ENCODE results near the gene PANX2. TPM values are rescaled to one million over a fixed set of nuclear protein-coding genes. Genes with fewer than 3 reads are reported as not detected.
A peak's percentile ranks its signal among the peaks of the same experiment; 100 is the strongest.
"Not testable (repeated sequence)": the region's sequence is repeated elsewhere in the genome, so short reads cannot be mapped to it uniquely, and the experiment has no call there.

PANX2 gene
- total RNA-seq, 1 donor from 2014 or later, result 0.26 TPM

- Histone ChIP-seq H3K36me3 (ENCODE audit: control insufficient read depth, insufficient read depth, low read length) (no peaks in the 10 kb centered on the region), H3K4me3 (ENCODE audit: low read depth, low read length) (no peak overlapping the region), H3K27me3 (ENCODE audit: control insufficient read depth, insufficient read depth, low read length) (peaks cover 3% of the 10 kb centered on the region)
- FAIRE-seq (no peak), DNase-seq (ENCODE audit: low read depth) (no peak)
- TF ChIP-seq CTCF (IDR thresholded peaks at IDR 0.05; ENCODE audit: insufficient read depth, low read length, severe bottlenecking), result no peak
Observed at GRCh38 chr22:50165436-50166123, 5.0 kb upstream of the PANX2 start.

- no peaks in the 10 kb centered on the region for H3K36me3 ChIP-seq (ENCODE audit: control insufficient read depth, insufficient read depth, low read length)
- FAIRE-seq, result no peak
- DNase-seq (ENCODE audit: low read depth), result no peak
- no peak for TF ChIP-seq CTCF (IDR thresholded peaks at IDR 0.05; ENCODE audit: insufficient read depth, low read length, severe bottlenecking)
- H3K4me3 ChIP-seq (ENCODE audit: low read depth, low read length), result no peak overlapping the region
- peaks cover 3% of the 10 kb centered on the region for H3K27me3 ChIP-seq (ENCODE audit: control insufficient read depth, insufficient read depth, low read length)
Observed at GRCh38 chr22:50167689-50168489, 2.6 kb upstream of the PANX2 start.

- not testable (repeated sequence) for FAIRE-seq; H3K27me3 ChIP-seq (ENCODE audit: control insufficient read depth, insufficient read depth, low read length); DNase-seq (ENCODE audit: low read depth)
Observed at GRCh38 chr22:50168490-50169180, 1.9 kb upstream of the PANX2 start.

DNA sequence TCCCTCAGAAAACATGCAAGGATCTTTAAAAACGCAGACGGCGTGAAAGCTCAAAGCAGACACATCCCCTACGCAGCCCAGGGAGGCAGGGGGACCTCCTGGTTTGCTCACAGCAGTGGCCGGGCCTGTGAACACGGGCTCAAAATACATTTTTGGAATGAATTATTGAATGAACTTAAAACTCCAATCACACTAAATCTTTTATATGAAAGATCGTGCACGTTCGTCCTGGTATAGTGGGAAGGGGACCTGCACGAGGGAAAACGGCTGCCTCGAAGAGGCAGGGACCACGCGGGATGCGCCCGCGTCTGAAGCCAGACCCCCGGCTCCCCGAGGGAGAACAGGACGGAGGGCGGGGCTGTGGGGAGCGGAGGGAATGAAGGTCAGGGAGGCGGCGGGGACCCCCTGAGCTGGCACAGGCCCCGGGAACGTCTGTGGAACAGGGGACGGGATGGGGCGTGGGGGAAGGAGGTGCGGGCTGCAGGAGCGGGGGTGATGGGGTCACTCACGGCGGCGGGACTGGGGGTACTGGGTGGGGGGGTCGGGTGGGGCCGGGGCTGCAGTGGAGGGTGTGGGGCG is 1.3 kb upstream of the PANX2 start:
- FAIRE-seq (no peak), DNase-seq (ENCODE audit: low read depth) (no peak)
- no peaks in the 10 kb centered on the region for H3K36me3 ChIP-seq (ENCODE audit: control insufficient read depth, insufficient read depth, low read length)
- no peak for TF ChIP-seq CTCF (IDR thresholded peaks at IDR 0.05; ENCODE audit: insufficient read depth, low read length, severe bottlenecking)
- peak overlapping the region; percentile 32 for H3K4me3 ChIP-seq (ENCODE audit: low read depth, low read length)
- peaks cover 3% of the 10 kb centered on the region for H3K27me3 ChIP-seq (ENCODE audit: control insufficient read depth, insufficient read depth, low read length)

More at GRCh38 chr22:50168490-50169180, 1.9 kb upstream of the PANX2 start:
- H3K36me3 ChIP-seq (ENCODE audit: control insufficient read depth, insufficient read depth, low read length); H3K4me3 ChIP-seq (ENCODE audit: low read depth, low read length): not testable (repeated sequence)

DNA sequence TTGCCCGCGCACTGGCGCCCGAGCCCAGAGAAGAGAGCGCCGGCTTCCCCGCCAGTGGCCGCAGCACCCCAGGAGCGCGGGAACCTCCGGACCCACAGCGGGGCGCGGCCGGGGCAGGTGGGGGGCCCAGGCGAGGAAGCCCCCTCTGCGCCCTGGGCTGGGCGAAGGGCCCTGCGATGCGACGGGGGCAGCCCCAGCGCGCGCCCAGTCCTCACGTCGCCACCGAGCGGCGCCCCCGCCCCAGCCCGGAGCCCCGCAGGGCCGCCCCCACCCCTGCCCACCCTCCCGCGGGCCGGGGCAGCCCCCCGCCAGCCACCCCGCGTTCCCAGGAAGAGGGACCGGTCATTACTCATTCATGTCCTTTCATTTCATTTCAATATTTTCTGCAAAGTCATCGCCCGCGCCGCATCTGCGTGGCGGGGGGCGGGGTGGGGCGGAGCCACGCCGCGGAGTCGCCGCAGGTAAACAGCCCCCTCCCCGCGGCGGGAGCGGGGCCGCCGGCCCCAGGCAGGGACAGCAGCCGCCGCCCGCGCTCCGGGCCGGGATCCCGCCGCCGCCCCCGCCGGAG is 673 bp upstream of the PANX2 start:
- peaks cover 3% of the 10 kb centered on the region for H3K27me3 ChIP-seq (ENCODE audit: control insufficient read depth, insufficient read depth, low read length)
- H3K36me3 ChIP-seq (ENCODE audit: control insufficient read depth, insufficient read depth, low read length), result no peaks in the 10 kb centered on the region
- FAIRE-seq, result no peak
- TF ChIP-seq CTCF (IDR thresholded peaks at IDR 0.05; ENCODE audit: insufficient read depth, low read length, severe bottlenecking), result no peak
- DNase-seq (ENCODE audit: low read depth), result no peak
- H3K4me3 ChIP-seq (ENCODE audit: low read depth, low read length), result peak overlapping the region; percentile 32
